ENCODE measurements around the gene NOTO.

Gene NOTO

DNA sequence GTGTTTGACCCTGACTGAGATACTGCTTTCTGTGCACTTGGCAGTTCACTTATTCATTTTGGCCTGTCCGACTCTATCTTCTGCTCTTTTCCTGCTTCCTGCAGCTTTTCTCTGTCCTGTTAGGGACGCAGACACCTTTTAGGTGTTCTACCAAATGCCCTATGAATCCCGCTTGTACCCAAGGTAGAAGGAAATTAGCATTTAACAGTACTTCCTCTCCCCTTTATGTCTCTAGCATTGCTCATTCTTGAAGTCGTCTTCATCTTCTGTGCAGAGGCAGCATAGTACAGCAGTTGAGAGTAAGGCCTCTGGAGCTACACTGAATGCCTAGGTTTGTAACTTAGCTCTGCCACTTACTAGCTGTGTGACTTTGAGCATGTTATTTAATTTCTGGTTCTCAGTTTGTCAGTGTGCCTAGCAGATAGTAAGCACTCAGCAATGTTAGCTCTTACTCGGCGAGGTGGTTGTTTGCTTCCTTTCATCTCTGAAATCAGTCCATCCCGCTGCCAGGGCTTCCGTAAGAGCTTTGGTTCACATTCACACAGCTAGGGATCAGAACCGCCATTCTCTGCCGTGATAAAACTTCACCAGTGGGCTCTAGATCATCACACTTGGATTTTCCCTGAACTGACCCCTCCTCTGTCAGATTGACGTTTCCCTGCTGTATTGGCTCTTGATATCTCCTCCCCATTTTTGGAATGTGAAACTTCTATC, 33.1 kb downstream of the NOTO start:
- no peak for DNase-seq

DNA sequence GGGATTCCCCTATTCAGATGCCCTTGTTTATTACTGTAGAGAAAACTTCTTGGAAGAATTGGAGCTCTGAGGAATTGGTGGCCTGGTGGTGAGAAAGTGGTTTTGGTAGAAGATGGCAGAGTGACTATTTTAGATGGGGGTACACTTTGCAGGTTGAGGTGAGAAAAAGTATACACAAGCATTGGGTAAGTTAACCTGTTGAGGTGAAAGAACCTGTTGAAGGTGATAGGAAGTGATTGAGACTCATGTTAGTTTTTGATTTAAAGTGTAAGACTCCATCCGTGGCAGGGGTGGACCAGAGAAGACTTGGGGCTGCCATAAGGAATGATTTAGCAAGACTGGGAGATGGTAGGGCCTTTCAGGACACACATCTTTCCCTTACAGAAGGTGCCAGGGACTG, 34.8 kb downstream of the NOTO start:
- no peak for DNase-seq

DNA sequence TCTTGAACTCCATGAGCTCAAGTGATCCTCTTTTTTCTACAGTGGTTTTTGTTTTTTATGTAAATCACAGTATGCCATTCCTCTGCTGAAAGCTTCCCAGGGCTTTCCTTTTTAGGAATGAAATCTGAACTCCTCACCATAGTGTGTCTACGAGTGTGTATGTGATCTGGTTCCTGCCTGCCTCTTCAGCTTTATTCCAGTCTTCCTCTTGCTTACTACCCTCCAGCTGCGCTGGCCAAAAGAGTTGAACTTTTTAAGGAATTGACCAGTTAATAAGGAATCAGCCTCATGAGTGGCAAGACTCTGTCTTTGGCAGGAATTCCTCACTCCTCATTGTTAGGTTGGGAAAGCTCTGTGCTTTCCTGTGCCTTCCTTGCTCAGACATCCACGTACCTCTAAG, 35.8 kb downstream of the NOTO start:
- DNase-seq: no peak

DNA sequence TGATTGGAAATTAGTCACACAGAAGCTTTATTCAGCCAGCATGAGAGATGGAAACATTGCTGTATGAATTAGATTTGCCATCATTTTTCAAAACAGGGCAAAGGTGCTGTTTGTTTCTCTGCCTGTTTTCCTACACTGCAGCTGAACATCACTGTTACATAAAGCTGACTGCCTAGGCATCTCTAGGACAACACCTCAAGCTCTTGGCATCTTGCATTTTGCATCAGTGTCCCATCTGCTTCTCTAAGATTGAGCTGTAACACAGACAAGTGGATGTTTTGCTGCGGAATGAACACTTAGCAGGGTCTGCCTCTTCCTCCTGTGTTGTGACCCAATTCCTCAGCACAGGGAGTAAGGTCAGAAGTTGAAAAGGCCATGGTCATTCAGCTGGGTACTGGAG, 36.6 kb downstream of the NOTO start:
- no peak for DNase-seq

DNA sequence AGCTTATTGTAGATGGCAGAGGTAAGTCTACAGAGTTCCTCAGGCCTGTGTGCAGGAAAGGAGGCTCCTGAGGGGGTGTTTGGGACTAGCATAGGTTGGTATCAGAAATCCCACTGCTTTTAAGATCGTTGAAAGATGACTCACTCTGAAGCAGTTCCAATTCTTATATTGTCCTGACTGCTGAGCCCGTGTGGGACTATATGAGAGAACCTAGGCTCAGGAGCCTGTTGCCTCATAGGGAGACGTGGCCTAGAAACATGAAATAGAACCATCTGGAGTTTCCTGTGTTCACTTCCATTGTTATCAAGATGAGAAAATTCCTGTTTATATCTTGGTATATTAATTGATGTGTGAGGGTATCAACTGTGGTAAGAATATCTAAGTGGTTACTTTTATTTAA, 37.4 kb downstream of the NOTO start:
- DNase-seq: no peak

DNA sequence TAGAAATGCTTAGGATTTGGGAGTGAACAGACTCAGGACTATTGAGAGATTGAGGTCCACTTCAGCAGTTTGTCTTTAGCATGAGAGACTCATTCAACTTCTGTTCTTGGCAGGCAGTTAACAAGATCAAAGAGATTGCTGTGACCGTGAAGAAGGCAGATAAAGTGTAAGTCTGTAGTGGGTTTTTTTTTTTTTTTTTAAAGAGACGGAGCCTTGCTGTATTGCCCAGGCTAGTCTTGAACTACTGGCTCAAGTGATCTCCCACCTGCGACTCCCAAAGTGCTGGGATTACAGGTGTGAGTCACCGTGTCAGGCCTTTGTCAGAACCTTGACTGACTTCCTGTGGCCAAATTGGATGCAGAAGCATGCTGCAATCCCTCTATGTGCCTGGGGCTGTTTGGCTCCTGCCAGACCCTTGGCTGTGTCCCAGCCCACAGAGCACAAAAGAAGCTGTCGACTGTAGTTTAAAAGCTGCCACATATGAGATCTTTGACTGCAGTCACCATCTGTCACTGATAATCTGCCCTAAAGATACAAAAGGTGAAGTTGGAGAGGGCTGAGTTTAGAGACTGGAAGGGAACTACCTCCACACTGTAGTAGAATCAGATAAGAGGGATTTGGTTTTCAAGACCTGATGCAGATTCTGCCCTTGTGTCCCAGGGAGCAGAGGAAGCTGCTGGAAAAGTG, 41.7 kb downstream of the NOTO start:
- no peak for DNase-seq

DNA sequence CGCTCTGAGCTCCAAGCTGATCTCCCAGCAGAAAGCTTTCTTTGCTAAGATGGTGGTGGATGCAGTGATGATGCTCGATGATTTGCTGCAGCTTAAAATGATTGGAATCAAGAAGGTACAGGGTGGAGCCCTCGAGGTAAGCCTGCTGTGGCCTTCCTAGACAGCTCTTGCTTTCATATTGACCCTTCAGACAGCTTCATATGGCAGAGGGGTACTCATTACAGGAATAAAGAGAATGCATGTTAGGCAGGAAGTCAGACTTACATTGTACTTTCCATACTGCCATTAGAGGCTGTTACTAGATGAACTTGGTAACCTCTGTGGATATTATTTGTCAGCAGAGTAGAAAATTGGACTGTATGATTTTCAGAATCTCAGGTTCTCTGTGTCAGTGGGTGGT, 42.2 kb downstream of the NOTO start:
- no peak for DNase-seq

DNA sequence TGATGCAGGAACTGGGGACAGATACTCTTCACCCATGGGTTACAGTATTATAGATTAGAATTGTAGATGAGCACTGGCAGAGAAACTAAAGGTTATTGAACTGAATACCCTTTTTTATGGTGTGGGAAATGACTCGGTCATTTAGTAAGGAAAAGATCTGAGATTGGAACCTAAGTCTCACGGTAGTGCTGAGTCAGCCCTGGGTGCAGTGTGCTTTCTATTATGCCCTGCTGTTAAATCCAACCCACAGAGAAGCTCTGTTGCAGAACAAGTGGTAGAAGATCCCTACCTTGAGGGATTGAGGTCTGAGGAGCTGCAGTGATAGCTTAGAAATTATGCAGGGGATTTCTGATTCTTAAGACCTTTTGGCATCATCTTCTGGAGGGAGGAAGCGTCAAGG, 44.5 kb downstream of the NOTO start:
- DNase-seq: no peak

DNA sequence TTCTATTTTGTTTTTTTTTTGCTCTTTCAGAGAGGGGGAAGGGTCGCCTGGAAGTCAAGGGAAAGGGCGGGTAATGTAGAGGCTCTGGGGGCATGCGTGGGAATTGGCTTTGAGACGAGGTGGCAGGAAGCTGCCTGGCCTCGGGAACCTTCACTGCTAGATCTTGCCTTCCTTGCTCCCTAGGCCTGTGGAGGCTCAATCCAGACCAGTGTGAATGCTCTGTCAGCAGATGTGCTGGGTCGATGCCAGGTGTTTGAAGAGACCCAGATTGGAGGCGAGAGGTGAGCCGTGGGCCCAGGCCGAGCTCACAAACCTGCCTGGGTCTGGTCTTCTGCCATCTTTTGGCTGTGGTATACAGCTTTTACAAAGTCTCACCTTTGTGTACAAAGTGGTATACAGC, 47.3 kb downstream of the NOTO start:
- no peak for DNase-seq

DNA sequence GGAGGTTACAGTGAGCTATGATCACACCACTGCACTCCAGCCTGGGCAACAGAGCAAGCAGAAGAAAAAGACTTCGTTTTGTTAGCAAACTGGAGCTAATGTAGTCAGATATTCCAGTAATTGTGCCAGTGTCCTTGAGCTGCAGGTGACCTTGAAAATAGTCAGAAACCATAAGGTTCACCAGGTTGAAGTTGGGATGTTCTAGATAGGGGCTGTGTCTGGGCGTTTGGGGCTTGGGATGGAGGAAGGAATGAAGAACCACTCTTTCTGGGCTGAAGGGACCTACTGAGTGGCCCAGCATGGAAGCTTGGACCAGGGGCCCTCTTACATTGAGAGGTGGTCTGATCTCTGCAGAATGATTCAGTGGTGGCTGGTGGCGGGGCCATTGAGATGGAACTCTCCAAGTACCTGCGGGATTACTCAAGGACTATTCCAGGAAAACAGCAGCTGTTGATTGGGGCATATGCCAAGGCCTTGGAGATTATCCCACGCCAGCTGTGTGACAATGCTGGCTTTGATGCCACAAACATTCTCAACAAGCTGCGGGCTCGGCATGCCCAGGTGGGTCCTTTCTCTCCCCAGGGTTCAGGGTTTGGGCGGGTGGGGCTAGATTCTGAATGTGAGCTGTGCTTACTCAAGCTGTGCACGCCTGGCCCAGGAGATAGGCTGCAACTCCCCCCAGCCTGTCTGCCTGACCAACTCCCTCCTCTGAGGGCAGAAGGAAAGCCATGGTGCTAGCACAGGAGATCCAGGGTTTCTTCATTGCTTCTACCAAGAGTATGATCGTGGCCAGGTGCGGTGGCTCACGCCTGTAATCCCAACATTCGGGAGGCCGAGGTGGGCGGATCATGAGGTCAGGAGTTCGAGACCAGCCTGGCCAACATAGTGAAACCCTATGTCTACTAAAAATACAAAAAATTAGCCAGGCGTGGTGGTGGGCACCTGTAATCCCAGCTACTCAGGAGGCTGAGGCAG, 48.8 kb downstream of the NOTO start:
- DNase-seq: no peak

DNA sequence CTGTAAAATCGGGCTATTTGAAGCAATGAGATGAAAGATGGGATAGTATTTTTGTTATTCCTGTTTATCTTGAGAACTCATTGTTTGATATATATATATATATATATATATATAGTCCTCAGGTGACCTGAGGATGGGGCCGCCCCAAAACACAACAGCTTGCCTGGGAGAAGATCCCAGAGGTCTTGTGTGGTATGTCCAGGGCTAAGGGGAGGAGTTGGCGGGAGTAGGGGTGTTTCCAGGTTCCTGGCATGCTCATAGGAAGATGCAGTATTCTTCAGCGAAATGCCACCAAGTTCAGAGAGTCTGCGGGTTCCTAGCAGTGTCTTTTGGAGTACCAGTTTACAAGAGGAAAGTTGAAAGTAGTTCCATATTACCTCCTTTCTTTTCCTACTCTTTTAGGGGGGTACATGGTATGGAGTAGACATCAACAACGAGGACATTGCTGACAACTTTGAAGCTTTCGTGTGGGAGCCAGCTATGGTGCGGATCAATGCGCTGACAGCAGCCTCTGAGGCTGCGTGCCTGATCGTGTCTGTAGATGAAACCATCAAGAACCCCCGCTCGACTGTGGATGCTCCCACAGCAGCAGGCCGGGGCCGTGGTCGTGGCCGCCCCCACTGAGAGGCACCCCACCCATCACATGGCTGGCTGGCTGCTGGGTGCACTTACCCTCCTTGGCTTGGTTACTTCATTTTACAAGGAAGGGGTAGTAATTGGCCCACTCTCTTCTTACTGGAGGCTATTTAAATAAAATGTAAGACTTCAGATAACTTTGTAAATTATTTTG, 50.1 kb downstream of the NOTO start:
- DNase-seq: no peak

DNA sequence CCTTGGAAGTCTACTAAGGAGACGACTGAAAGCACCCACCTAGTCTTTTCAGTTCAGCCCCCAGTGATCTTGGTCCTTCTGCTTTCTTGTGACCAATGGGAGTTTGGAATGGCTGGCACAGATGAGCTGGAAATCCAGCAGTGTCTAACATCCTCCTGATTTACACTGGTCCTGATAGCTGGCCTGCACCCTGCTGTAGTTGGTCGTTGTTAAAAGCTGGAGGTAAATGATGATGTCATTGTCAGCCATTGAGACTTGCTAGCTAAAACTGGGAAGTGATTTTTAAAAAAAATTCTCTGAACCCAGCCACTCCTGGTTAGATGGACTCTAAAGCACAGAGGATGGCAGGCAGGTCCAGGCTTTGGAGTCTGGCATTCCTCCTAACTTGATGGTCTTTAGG, 51.0 kb downstream of the NOTO start:
- DNase-seq: no peak

DNA sequence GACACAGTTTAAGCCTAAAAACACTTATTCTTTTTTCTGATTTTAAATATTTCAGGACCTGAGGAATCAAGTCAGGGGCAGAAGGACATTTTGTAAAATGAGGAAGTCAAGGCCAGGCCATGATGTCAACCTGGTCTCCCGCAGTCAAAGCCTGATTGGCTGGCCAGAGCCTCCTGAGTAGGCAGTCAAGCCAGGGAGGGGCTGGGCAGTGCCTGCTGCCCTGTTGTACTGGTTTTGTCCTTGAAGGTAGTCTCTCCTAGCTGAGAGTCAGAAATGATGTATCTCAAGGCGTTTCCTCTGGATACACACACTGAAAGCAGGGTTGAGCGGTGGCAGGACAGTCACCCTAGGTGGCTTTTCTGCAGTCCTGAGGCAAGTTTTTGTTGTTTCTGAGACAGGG, 51.5 kb downstream of the NOTO start:
- DNase-seq: no peak

DNA sequence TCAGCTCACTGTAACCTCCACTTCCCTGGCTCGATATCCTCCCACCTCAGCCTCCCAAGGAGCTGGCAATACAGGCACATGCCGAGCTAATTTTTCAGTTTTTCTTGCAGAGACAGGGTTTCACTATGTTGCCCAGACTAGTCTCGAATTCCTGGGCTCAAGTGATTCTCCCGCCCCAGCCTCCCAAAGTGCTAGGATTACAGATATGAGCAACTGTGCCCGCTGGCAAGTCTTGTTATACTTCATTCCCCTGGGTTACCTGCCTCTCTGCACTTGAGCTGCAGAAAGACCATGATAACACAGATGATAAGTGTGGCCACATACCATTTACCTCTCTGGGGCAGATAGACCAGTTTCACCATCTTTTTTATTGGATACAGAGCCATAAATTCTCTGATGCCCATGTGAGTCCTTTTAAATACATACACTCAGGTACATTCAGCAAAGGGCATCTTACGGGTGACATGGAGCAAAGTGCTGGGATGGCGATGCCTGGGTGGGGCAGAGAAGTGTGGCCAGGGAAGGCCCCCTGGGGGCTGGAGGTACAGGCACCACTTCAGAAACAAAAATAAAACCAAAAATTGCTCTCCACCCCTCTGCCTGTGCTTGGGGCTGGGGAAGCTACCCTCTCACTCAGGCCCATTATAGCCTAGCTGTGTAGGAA, 52.1 kb downstream of the NOTO start:
- DNase-seq: no peak

DNA sequence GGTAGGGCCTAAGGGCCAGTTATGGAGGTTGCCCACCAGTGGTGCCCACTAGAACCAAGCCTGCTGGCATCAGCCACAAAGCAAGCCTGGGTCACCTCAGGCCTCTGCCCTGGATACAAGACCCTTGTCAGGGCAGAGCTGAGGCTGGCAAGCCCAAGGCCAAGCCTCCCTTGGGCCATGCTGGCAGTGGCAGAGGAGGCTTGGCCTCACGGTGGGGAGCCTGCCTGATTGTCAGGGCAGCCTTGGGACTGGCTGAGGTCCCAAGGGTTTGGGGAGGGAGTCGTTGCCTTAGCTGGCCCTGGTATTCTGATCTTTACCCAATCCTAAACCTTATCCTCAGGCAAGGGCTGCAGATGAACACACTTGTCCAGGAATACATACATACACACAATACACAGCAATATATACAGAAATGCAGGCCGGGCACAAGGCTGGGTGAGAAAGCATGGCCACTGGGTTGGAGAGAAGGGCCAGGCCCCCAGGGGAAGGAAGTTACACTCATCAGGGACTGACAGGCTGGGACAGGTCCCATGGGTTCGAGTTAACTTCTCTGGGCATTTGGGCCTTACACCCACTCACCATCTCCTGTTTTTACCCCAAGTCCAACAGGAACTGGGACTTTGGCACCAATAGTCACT, 52.8 kb downstream of the NOTO start:
- DNase-seq: no peak

DNA sequence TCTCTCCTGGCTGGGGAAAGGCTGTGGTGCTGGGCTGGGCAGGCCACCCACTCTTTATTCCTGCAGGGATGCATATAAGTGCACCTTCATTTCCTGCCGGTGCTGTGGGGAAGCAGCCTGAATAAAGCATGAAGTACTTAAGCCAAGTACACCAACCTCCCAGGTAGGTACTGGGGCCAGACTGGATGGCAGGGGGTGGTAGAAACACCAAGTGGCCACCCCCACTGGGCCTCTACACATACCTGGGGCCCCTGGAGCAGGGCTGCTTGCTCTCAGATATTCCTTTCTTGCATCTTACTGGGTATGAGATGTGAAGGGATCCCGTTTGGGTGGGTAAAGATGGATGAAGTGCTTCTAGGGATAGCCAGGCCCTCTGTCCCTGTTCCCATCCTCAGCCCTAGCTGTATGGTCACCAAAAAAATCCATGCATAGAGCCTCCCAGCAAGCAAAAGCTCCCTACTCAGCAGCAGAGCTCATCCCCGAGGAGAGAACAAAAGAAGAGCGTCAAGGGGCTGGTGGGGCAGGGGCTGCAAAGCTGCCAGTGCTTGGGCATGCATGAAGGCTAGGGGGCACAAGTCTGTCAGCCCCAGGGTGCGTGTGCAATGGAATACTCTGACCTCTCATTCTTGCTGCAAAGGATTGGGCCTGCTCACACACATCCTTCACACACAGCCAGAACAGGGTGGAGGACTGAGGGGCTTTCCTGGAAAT, 53.7 kb downstream of the NOTO start:
- no peak for DNase-seq

DNA sequence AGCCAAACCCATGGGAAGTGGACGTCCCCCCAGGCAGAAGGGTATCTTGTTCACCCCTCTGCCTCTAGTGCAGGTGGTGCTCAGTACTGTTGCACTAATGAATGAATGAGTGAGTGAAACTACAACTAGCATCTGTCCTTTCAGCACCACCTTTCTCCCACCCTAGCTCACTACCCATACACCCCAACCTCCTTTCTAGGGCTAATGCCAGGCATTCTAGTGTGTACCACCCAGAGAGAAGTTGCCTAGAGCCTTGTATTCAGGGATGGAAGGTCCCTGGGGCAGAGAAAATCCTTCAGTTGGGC, 54.2 kb downstream of the NOTO start:
- DNase-seq: no peak

DNA sequence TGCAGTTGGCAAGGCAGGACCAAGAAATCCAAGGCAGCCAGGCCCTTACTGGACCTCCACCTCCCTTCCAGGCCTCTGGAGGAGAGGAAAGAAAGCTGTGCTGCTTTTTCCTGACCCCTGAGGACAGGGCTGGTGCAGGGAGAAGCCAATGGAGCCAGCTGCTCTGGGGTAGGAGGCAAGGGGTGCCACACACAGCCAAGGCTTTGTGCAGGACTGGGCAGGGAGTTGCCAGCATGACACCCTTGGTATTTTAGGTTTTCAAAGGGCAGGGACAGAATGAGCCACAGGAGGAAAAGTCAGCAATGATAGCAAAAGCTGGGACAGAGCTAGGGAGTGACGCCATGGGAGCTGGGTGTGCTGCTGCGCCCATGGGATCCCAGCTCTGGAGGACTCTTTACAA, 54.6 kb downstream of the NOTO start:
- DNase-seq: no peak

DNA sequence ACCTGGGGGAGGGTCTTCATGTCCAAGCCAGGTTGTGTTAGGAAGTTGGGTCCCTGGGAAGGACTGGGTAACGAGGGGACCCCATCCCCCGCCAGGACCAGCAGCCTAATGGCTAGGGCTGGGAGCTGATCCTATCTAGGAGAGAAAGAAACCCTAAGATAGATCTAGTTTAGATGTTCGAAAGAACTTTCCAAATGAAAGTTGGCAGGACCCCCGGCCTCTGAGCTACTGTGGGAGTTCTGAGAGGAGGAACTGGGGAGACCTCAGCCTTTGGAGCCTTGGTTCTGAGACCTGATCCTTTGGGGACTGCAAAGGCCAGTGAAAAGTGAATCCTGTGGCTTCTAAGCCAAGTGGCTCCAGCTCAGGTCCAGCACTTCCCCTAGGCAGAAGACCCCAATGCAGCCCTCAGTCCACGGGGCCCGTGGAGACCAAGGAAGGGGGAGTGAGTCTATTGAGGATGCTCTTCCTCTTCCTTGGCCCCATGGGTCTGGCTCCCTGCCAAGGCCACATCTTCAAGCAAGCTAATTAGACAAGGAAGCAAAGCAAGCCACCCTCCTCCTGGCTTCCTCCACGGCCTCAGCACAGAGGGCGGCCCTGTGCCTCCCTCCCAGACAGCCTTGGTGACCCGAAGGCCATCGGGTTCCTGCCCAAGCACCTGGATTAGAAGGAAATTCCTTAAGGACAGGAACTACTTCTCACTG, 55.2 kb downstream of the NOTO start:
- DNase-seq: no peak

DNA sequence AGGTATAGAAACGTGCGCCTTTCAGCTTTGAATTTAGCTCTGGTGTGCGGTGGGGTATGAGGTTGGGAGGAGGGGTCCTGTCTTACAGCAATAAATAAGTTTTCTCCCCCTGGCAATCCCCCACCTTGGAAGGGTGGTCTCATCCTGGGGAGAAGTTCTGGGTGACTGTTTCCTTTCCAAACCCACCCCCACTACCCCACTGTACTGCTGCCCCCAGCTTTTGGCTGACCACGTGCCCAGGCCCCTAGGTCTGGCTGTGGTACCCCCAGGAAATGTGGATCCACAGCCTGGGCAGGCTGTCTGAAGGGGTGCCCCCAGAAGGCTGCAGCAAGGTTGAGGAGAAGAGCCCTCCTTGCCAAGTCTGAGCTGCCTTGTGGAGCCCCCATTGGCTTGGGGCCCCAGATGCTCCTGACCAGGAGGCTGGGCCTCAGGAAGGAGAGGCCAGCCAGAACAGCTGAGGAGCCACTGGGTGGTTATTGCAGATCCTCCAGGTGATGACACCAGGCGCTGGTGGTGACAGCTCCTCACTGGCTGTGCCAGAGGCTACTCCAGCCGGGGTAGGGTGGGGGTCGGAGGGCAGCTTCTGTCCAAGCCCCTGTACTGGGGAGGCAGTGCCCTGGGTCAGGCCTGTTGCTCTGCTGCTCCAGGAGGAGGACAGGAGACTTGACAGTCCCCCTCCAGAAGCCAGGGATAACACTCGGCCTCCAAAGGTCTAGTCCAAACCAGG, 56.0 kb downstream of the NOTO start:
- no peak for DNase-seq

Measured in NCI-H1436 (cell line).